ELR (cell line): ENCODE data around the gene ATP5F1A.
A peak's percentile ranks its signal among the peaks of the same experiment; 100 is the strongest.
"Not testable (repeated sequence)": the region's sequence is repeated elsewhere in the genome, so short reads cannot be mapped to it uniquely, and the experiment has no call there.

Experiments used
- DNase-seq: peaks from one replicate; pipeline ENCODE4 v3.0.0-alpha.2; 2015; ENCODE audit warnings: low read depth

Gene ATP5F1A

DNA sequence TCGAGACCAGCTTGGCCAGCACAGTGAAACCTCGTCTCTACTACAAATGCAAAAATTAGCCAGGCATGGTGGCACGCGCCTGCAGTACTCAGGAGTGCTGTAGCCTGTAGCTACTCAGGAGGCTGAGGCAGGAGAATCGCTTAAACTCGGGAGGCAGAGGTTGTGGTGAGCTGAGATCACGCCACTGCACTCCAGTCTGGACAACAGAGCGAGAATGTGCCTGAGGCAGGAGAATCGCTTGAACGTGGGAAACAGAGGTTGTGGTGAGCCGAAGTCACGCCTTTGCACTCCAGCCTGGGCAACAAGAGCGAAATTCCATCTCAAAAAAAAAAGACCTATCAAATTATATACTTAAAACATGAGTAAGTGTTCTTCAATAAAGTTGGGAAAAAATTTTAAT lies 50.7 kb downstream of the ATP5F1A start:
- not testable (repeated sequence) for DNase-seq

DNA sequence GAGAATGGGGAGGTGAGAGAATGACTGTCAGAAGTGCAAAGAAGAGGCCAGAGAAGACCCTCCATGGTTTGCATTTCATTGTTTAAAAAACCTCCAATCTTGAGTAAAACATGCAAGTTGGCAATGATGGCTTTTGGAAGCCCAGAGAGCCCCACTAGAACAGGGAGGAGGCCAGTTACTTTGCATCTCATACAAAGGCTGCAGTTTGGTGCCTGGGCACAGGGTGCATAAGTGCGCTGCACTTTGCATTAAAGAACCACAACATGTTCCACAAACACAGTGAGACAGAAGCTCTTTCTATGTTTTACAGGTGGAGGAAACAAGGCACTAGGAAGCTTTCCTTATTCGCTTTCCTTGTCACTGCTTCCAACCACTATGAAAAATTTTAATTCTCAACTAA lies 51.4 kb downstream of the ATP5F1A start:
- no peak for DNase-seq

DNA sequence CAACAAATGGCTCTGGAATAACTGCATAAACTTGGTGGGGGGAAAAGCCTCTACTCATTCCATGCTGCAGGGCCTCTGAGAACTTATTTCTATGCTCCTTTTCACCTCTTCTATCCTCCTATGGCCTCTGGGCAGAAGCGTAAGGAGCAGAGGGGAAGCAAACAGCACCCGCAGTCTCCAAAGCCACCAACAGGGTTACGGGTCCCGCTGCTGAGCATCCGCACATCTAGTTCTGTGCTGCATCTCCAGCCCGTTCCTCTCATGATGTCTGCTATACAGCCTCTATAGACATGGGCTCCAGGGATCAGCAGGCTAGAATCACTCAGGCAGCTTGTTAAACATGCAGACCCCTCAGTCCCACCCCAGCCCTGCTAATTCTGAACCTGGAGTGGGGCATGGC lies 52.0 kb downstream of the ATP5F1A start:
- DNase-seq: no peak

DNA sequence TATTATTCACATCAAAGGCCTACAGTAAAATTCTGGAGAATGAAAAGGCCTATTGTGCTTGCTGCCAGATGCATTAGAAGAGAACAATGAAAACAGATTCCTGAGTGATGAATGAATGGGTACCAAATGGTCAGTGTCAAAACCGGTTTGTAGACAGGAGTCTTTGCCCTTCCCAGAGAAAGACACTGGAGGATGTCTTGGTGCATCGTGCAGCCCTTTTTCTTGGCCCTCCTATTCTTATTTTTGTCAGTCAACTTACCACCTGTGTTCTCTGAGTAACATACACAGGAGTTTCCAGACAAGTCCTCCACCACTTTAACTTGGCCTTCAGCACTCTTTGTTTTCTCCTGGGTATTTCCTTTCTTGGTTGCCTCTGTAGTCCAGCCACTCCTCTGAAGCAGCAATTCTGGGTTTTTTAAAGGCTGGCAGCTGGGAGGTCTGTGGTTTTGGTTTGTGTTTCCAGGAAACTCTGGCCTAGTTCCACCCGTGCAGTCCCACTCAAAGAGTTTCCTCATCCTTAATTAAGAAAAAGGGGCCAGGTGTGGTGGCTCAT lies 55.4 kb downstream of the ATP5F1A start:
- DNase-seq: no peak

DNA sequence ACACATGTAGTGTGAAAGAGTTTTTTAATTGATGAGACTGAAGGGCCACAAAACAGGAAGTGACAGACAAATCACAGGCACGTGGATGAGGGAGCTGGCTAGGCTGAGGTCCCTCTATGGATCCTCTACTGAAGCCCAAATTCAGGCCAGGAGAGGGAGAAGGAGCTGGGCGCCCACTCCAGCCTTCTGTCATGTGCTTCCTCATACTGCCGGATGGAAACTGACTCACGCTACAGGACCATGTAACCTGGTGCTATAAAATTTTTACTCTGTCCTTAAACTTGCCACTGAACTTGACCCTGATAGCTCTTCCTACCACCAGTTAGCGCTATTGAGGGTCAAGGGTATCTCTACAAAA lies 57.4 kb downstream of the ATP5F1A start:
- no peak for DNase-seq

DNA sequence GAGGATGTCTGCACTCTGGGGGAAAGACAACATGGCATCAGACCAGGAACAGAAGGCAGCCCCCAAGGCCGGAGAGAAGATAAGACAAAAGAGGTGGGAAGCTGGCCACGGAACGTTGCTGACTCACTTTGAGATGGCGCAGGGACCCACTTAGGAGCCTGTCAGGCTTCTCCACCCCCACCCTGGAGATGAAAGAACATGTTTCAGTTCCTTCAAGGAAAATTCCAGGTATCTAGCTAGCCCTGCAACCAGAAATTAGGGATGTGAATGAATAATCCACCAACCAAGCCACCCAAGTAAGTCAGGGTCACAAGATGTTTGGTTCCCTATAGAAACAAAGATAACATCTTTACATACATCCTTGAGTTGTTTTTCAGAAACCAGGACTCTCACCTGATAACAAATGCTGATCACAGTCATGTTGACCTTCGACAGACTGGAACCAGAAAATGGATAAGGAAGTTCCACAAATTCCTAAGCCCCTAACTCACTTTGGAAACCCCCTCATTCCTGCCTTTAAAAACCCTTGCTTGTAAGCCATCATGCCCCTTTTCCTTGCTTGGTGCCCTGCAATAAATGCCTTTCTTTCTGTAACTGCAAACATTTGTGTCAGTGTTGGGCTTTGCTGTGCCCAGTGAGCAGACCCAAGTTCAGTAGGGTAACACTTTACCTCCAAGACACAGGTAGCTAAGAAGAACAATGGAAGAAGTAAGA lies 57.9 kb downstream of the ATP5F1A start:
- no peak for DNase-seq

DNA sequence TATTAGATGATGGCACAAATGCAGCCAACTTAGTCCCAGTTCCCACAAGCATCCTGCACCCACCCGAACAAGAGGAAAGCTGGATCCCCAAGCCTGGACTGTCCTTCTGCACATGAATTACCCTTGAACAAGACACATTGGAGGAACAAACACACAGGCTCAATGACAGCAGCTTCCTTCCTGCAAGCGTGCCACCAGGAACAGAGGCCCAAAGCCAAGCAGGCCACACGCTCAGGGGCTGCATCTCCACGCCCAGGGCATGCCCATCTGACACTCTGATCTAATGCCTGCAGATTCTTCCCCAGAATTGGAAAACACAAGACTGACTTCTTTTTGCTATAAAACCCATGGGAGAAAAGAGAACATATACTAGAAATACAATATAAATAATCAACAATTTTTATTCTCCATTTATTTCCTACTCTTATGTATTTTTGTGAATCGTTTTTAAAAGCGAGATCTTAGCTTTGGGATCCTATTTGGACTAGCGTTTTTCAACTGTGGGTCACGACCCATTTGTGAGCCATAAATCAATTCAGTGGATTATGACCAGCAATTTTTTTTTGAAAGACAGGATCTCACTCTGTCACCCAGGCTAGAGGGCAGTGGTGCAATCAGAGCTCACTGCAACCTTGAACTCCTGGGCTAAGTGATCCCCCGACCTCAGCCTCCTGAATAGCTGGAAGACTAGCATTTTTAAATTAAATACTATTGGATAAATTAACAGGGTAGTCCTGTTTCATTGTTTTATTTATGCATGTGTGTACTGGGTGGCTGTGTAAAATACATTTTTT lies 60.4 kb downstream of the ATP5F1A start:
- no peak for DNase-seq

DNA sequence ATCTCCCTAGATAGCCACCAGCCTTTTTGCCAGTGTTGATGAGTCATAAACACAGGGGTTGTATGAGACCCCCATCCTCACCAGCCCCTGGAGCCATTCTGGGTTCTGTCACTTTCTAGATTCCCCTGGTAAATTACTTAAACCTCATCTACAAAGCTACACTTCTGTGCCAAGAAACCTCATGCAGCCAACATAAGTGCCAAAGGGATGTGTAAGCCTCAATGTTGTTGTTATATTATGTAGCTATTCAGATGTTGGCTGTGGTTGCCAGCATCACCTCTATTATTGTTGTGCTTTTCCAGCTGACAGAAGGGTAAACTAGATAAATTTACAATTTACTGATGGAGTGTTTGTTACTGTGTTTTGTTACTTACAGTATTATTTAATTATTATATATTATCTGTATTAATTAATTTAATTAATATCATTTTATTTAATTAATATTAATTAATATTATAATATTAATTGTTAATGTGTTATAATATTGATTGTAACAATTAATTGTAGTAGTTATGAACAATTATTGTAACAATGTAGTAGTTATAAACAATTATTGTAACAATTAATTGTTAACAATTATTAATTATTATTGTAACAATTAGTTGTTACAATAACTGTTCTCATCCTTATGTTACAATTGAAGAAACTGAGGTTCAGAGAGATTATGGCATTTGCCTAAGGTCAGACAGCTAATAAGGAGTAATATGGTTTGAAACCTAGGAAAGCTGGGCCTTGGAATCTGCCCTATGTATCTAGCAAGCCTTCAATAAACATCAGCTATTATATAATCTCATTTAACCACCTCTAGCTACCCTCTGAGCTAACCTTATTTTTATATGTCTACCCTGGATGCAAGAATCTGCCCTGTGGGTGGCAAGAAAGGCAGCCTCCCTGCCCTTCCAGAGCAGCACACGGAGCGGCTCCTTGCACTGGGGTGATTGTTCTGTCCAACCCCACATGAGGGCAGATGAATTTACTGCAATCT lies 62.1 kb downstream of the ATP5F1A start:
- DNase-seq: peak; percentile 46

DNA sequence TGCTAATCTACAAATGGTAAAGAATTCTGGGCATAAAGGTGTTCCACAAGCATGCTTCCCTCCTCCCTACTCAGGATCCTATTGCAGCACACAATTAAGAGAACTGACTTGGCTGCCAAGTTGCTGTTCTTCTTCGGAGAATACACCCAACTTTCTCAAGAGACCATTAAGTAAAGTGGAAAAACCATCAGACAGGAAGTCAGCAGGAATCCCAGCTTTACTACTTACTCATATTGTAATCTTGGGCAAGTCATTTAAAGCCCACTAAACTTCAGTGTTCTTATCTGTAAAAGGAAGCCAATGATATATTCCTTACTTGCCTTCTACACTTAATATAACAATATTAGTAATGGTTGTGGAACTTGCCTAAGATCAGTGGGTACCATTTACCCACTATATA lies 63.9 kb downstream of the ATP5F1A start:
- DNase-seq: no peak

DNA sequence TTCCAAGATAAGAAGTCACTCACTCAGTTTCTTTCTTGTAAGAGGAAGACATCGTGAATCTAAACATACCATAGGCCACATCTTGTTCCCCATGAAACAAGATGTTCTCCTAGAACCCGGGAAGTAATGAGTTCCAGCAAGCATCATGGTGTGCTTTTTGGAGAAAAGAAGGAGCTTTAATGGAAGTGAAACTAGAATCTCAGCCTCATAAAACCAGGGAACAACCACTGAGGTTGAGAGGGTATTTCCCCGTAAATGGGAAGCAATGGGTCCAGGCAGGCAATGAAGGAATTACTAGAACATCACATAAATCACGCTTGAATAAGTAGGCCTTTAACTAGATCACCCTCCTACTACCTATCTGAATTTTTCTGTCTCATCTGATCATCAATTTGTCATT lies 66.4 kb downstream of the ATP5F1A start:
- no peak for DNase-seq
